Stimulated activated CD4-positive, alpha-beta T cell treated with anti-CD3 and anti-CD28 coated beads, Interleukin-15, amount 100 ng/mL, for 1 hour (primary cell): ENCODE measurements around the gene NCKAP5L.

ENCODE experiments used
- DNase-seq, 2 donors: peaks; one replicate each; pipeline ENCODE4 v3.0.0-alpha.2; 2020; ENCODE audit warnings: low read depth in 1 of 2, low spot score in 1 of 2

The NCKAP5L gene

GRCh38 chr12:49744363-49744885, 83.8 kb downstream of the NCKAP5L start:
- no peak for DNase-seq

GRCh38 chr12:49741882-49742620, 86.2 kb downstream of the NCKAP5L start:
- DNase-seq = peak; percentile 68 to 73
